ENCODE measurements around the gene ZNF30.
"Not testable (repeated sequence)": the region's sequence is repeated elsewhere in the genome, so short reads cannot be mapped to it uniquely, and the experiment has no call there.

Gene ZNF30

DNA sequence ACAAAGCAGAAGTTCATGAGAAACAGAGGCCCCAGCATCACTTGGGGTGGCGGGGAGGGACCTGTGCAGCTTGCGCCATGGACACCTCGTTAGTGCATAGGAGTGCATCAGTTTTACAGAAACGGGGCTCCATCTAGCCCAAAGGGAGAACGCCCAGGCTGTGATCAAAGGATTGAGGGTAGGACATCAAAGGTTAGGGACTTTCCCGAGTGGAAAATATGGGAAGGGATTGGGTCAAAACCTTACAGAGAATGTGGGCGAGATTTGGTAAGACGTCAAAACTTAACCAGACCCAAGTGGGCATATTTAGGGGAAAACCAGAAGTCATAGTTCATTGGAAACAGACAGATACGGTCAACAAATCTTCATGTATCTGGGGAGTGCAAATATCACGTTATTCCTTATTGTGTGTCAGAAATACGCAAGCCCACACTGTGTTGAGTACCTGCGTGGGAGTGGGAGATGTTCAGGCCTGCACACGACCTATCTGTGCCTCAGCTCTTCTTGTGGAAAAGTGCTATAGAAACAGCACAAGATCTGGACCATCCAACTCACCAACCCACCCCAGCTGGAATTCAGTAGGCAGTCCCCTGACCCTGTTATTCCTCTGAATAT, 64.0 kb downstream of the ZNF30 start:
- no peak for DNase-seq

DNA sequence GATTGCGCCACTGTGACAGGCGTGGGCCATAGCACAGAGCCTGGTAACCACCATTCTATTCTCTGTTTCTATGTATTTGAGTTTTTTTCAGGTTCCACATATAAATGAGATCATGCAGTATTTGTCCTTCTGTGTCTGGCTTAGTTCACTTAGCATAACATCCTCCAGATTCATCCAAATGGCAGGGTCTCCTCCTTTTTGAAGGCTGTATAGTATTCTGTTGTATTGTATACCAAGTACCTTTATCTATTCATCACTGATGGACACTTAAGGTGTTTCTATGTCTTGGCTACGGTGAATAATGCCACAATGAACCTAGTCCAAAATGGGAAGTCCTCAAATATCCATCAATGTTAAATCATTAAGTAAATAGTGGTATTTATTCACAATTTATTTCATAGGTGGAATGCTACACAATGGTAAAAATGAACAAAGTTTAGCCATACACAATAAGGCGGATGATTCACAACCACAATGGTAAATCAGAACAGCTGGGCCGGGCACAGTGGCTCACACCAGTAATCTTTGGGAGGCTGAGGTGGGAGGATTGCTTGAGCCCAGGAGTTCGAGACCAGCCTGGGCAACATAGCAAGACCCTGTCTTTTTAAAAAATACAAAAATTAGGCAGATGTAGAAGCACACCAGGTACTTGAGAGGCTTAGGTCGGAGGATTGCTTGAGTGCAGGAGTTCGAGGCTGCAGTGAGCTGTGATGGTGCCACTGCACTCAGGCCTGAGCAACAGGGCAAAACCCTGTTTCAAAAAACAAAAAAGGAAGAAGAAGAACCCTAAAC, 65.0 kb downstream of the ZNF30 start:
- DNase-seq: no peak

DNA sequence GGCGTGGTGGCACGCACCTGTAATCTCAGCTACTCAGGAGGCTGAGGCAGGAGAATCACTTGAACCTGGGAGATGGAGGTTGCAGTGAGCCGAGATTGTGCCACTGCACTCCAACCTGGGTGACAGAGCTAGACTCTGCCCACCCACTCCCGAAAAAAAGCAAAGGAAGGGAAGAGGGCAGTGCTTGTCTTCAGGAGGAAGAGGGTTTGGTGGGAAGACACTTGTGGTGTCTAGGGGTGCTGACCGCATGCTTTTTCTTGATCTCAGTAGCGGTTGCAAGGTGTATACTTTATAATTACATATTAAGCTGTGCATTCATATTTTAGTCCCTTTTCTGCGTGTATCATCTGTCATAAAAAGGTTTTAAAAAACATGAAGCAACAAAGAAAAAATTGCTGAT, 65.9 kb downstream of the ZNF30 start:
- not testable (repeated sequence) for DNase-seq

DNA sequence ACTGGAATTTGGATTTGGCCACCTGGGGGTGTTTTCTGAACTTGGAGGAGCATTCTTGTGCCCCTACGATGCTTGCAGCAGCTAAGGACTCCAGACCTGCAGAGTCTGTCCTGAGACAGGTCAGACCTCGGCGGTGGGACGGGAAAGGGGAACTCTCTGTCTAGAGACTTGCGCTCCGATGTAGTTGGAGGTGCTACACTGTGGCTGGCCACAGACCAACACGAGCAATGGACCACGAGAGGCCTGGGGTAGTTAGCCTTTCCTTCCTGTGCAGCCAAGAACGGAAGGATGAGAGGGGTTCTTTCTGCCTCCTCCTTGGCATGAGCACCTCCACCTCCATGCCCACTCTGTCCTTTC, 67.6 kb downstream of the ZNF30 start:
- no peak for DNase-seq
